Neural crest cell (in vitro differentiated cells): ENCODE data around the gene PCDHB1. TPM values are rescaled to one million over a fixed set of nuclear protein-coding genes. Genes with fewer than 3 reads are reported as not detected.
A peak's percentile ranks its signal among the peaks of the same experiment; 100 is the strongest.

Experiments used
- DNase-seq: peaks from one replicate; pipeline ENCODE4 v3.0.0; 2021; ENCODE audit warnings: low read depth, mixed read lengths, low spot score
- H3K27ac Mint-ChIP-seq: one replicate; pipeline ENCODE4 v1.8.0; 2021; ENCODE audit warnings: mild to moderate bottlenecking, mixed read lengths; ENCODE audit not compliant: unreplicated experiment
- H3K27me3 Mint-ChIP-seq: 2 replicates; pipeline ENCODE4 v1.8.0; 2021; ENCODE audit warnings: low read depth, mild to moderate bottlenecking, mixed read lengths
- H3K36me3 Mint-ChIP-seq: 2 replicates; pipeline ENCODE4 v1.8.0; 2021; ENCODE audit warnings: low read depth, mild to moderate bottlenecking, mixed read lengths
- H3K4me1 Mint-ChIP-seq: 2 replicates; pipeline ENCODE4 v1.8.0; 2021; ENCODE audit warnings: mixed read lengths
- H3K4me3 Mint-ChIP-seq: one replicate; pipeline ENCODE4 v1.8.0; 2021; ENCODE audit warnings: mild to moderate bottlenecking, mixed read lengths
- H3K9me3 Mint-ChIP-seq: 2 replicates; pipeline ENCODE4 v1.8.0; 2021; ENCODE audit warnings: mixed read lengths
- CTCF ChIP-seq: fragments of 200-600 bp; sonication (generic); conservative IDR thresholded peaks from 2 replicates; pipeline ENCODE4 v1.5.0; 2021; ENCODE audit warnings: antibody characterized with exemption, mild to moderate bottlenecking
- total RNA-seq: library from RNA; stranded (reverse); gene quantifications from 2 replicates; pipeline ENCODE4 v1.2.1, GENCODE V29; 2021

The PCDHB1 gene
- total RNA-seq, 1 donor from 2014 or later: 0.14 TPM

DNA sequence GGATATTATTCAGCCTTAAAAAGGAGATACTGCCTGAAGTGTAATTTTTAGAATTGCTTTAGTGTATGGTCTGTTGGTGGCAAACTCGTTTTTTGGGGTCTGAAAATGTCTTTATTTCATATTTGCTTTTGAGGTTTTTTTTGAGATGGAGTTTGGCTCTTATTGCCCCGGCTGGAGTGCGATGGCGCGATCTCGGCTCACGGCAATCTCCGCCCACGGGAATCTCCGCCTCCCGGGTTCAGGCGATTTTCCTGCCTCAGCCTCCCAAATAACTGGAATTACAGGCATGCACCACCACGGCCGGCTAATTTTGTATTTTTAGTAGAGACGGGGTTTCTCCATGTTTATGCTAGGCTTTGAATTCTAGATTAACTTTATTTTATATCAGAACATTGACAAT is 20.2 kb upstream of the PCDHB1 start:
- Mint-ChIP-seq H3K27me3 (no peaks in the 10 kb centered on the region), H3K27ac (no peak overlapping the region), H3K4me1 (no peaks in the 10 kb centered on the region), H3K36me3 (no peaks in the 10 kb centered on the region), H3K9me3 (no peaks in the 10 kb centered on the region), H3K4me3 (no peak overlapping the region)
- no peak for TF ChIP-seq CTCF
- DNase-seq: no peak

DNA sequence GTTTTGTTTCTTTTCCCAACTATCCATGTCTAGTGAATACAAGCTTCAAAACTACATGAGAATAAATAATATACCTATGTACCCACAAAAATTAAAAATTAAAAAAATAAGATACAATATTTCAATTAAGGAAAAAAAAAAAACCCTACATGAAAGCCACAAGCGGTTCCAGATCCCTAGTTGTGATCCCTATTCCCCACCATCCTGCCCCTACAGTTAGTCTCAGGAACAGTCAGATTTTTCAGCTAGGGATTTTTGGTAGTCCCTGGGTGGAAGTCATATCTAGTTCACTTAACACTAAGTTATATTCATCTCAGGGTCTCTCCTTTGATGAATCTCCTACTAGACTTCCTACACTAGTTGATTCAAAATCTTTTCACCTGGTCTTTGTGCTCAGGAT is 18.5 kb upstream of the PCDHB1 start:
- no peak overlapping the region for H3K4me3 Mint-ChIP-seq
- no peaks in the 10 kb centered on the region for H3K4me1 Mint-ChIP-seq
- no peak overlapping the region for H3K27ac Mint-ChIP-seq
- no peaks in the 10 kb centered on the region for H3K9me3 Mint-ChIP-seq
- peaks cover 2% of the 10 kb centered on the region for H3K27me3 Mint-ChIP-seq
- no peak for TF ChIP-seq CTCF
- no peaks in the 10 kb centered on the region for H3K36me3 Mint-ChIP-seq
- DNase-seq: no peak

- DNase-seq: no peak
- H3K9me3 Mint-ChIP-seq: no peaks in the 10 kb centered on the region
- peaks cover 16% of the 10 kb centered on the region for H3K27me3 Mint-ChIP-seq
- H3K4me3 Mint-ChIP-seq: peak overlapping the region; percentile 43
- no peaks in the 10 kb centered on the region for H3K36me3 Mint-ChIP-seq
- no peak for TF ChIP-seq CTCF
- no peak overlapping the region for H3K27ac Mint-ChIP-seq
- H3K4me1 Mint-ChIP-seq: no peaks in the 10 kb centered on the region
These were observed 12.1 kb upstream of the PCDHB1 start for GRCh38 chr5:141039061-141039460.

DNA sequence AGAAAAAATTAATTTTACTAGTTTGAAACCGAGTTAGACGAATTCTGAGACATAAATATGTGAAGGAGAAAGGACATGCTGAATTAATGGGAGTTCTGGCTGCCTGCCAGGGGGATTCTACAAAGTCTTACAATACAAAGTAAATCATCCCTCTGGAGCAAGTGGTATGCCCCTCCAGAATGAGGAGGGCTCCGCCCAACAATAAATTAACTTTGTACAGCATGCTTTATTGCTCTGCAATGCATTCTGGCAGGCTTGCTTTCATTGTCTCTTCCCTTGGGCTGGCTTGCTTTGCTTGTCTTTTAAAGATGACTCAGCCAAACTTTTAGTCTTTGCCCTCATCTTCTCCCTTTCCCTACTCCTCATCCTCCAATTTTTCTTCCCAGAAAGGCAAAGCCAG is 11.7 kb upstream of the PCDHB1 start:
- Mint-ChIP-seq H3K27ac (no peak overlapping the region), H3K27me3 (peaks cover 20% of the 10 kb centered on the region), H3K4me3 (no peak overlapping the region), H3K9me3 (no peaks in the 10 kb centered on the region), H3K4me1 (no peaks in the 10 kb centered on the region), H3K36me3 (no peaks in the 10 kb centered on the region)
- TF ChIP-seq CTCF: no peak
- no peak for DNase-seq

GRCh38 chr5:141040093-141040770 is 10.9 kb upstream of the PCDHB1 start:
- no peak overlapping the region for H3K4me3 Mint-ChIP-seq
- H3K36me3 Mint-ChIP-seq: no peaks in the 10 kb centered on the region
- H3K27me3 Mint-ChIP-seq: peaks cover 25% of the 10 kb centered on the region
- H3K27ac Mint-ChIP-seq: no peak overlapping the region
- TF ChIP-seq CTCF: peak; percentile 90
- no peaks in the 10 kb centered on the region for H3K4me1 Mint-ChIP-seq
- DNase-seq: peak; percentile 61
- H3K9me3 Mint-ChIP-seq: no peaks in the 10 kb centered on the region
